ENCODE results near the gene RNASET2.

Gene RNASET2

GRCh38 chr6:166946125-166946524 lies 10.2 kb downstream of the RNASET2 start:
- DNase-seq (ENCODE audit: low spot score), result no peak

- no peak for DNase-seq (ENCODE audit: low spot score)
Measured at GRCh38 chr6:166944666-166945256, 11.6 kb downstream of the RNASET2 start.

- DNase-seq (ENCODE audit: low spot score), result no peak
Measured at GRCh38 chr6:166942393-166943168, 13.8 kb downstream of the RNASET2 start.

GRCh38 chr6:166940643-166941068 lies 15.7 kb downstream of the RNASET2 start:
- no peak for DNase-seq (ENCODE audit: low spot score)

- DNase-seq (ENCODE audit: low spot score), result no peak
Measured at GRCh38 chr6:166939894-166940293, 16.5 kb downstream of the RNASET2 start.

GRCh38 chr6:166939345-166939744 lies 17.0 kb downstream of the RNASET2 start:
- DNase-seq (ENCODE audit: low spot score), result no peak

- no peak for DNase-seq (ENCODE audit: low spot score)
Measured at GRCh38 chr6:166938704-166939103, 17.6 kb downstream of the RNASET2 start.

- DNase-seq (ENCODE audit: low spot score), result no peak
Measured at GRCh38 chr6:166938150-166938549, 18.2 kb downstream of the RNASET2 start.

GRCh38 chr6:166937746-166938145 lies 18.6 kb downstream of the RNASET2 start:
- no peak for DNase-seq (ENCODE audit: low spot score)

GRCh38 chr6:166936079-166936787 lies 20.1 kb downstream of the RNASET2 start:
- no peak for DNase-seq (ENCODE audit: low spot score)

GRCh38 chr6:166935353-166935752 lies 21.0 kb downstream of the RNASET2 start:
- no peak for DNase-seq (ENCODE audit: low spot score)

GRCh38 chr6:166934174-166934573 lies 22.2 kb downstream of the RNASET2 start:
- DNase-seq (ENCODE audit: low spot score), result no peak

GRCh38 chr6:166933396-166933795 lies 23.0 kb downstream of the RNASET2 start:
- DNase-seq (ENCODE audit: low spot score), result no peak

- DNase-seq (ENCODE audit: low spot score), result no peak
Measured at GRCh38 chr6:166932616-166933015, 23.7 kb downstream of the RNASET2 start.

GRCh38 chr6:166932116-166932515 lies 24.2 kb downstream of the RNASET2 start:
- DNase-seq (ENCODE audit: low spot score), result no peak

- no peak for DNase-seq (ENCODE audit: low spot score)
Measured at GRCh38 chr6:166931426-166931970, 24.9 kb downstream of the RNASET2 start.

GRCh38 chr6:166930354-166930891 lies 25.9 kb downstream of the RNASET2 start:
- DNase-seq (ENCODE audit: low spot score), result no peak

GRCh38 chr6:166929542-166930189 lies 26.7 kb downstream of the RNASET2 start:
- no peak for DNase-seq (ENCODE audit: low spot score)

- no peak for DNase-seq (ENCODE audit: low spot score)
Measured at GRCh38 chr6:166928644-166929541, 27.5 kb downstream of the RNASET2 start.

GRCh38 chr6:166927935-166928643 lies 28.3 kb downstream of the RNASET2 start:
- DNase-seq (ENCODE audit: low spot score), result no peak

Data from globus pallidus (tissue), 1 donor.